HEK293 (cell line): ENCODE data around the gene MARVELD1.

Experiments
- CTCF ChIA-PET: fragments of 350-600 bp; formaldehyde crosslinking; extraction: SDS; loops from one replicate; lab custom pipeline; 2021; ENCODE audit warnings: antibody characterized with exemption; lab: Yijun Ruan, JAX
- POLR2A ChIA-PET: fragments of 300-600 bp; formaldehyde crosslinking; extraction: SDS; loops from one replicate; lab custom pipeline; 2020; ENCODE audit warnings: antibody characterized with exemption, inconsistent platforms; lab: Yijun Ruan, JAX
- H3K27ac ChIP-seq: fragments of 200-500 bp; sonication (Bioruptor generic); 2 replicates; pipeline ENCODE4 v1.5.1; 2014; ENCODE audit warnings: low read depth, low read length, control low read depth, inconsistent platforms; ENCODE audit errors: extremely low read depth
- H3K36me3 ChIP-seq, 2 experiments: fragments of 200-500 bp in 1 of 2; sonication (Bioruptor generic) in 1 of 2; 1 replicate in 1 of 2; 2 replicates in 1 of 2; pipeline ENCODE4 v1.5.1; 2014 to 2017; ENCODE audit warnings: inconsistent platforms in 2 of 2, low read length in 2 of 2; ENCODE audit not compliant: control insufficient read depth in 2 of 2, insufficient read depth in 1 of 2
- H3K4me1 ChIP-seq: fragments of 200-500 bp; sonication (Bioruptor generic); 2 replicates; pipeline ENCODE4 v1.5.1; 2014; ENCODE audit warnings: mild to moderate bottlenecking, low read length, inconsistent platforms; ENCODE audit not compliant: control insufficient read depth, insufficient read depth
- H3K4me3 ChIP-seq: 2 replicates; pipeline ENCODE4 v1.5.1; 2011; ENCODE audit warnings: low read depth, mild to moderate bottlenecking, control low read depth, low read length, moderate library complexity
- H3K9me3 ChIP-seq: fragments of 200-500 bp; sonication (Bioruptor generic); 2 replicates; pipeline ENCODE4 v1.5.1; 2014; ENCODE audit warnings: low read depth, low read length, inconsistent platforms; ENCODE audit not compliant: control insufficient read depth, insufficient read depth
- HOXD13 ChIP-seq: sonication (generic); formaldehyde crosslinking; IDR thresholded peaks from 2 replicates; pipeline ENCODE4 v1.8.0; 2022; ENCODE audit warnings: missing genetic modification reagents, borderline replicate concordance
- PRDM1 ChIP-seq: fragments of 450-650 bp; formaldehyde crosslinking; IDR thresholded peaks from 2 replicates; pipeline ENCODE4; 2016; ENCODE audit warnings: missing biosample characterization, missing genetic modification characterization
- SP3 ChIP-seq: fragments of 450-650 bp; formaldehyde crosslinking; IDR thresholded peaks from 2 replicates; pipeline ENCODE4 v1.5.1; 2016; ENCODE audit warnings: missing biosample characterization, missing genetic modification characterization
- ZFP37 ChIP-seq: fragments of 450-650 bp; formaldehyde crosslinking; IDR thresholded peaks from 2 replicates; pipeline ENCODE4 v1.5.1; 2016; ENCODE audit warnings: missing biosample characterization, missing genetic modification characterization
- ZIC2 ChIP-seq: fragments of 450-650 bp; formaldehyde crosslinking; IDR thresholded peaks from 2 replicates; pipeline ENCODE4 v1.5.1; 2016; ENCODE audit warnings: missing biosample characterization, missing genetic modification characterization
- ZNF10 ChIP-seq: fragments of 450-650 bp; formaldehyde crosslinking; IDR thresholded peaks from 2 replicates; pipeline ENCODE4 v1.5.1; 2017; ENCODE audit warnings: missing biosample characterization, missing genetic modification characterization
- ZNF146 ChIP-seq: fragments of 450-650 bp; formaldehyde crosslinking; IDR thresholded peaks from 2 replicates; pipeline ENCODE4 v1.5.1; 2016; ENCODE audit warnings: missing biosample characterization, missing genetic modification characterization
- ZNF184 ChIP-seq: fragments of 450-650 bp; IDR thresholded peaks from 2 replicates; pipeline ENCODE4 v1.5.1; 2018; ENCODE audit warnings: missing biosample characterization, mild to moderate bottlenecking, missing genetic modification characterization
- ZNF223 ChIP-seq: fragments of 450-650 bp; formaldehyde crosslinking; IDR thresholded peaks from 2 replicates; pipeline ENCODE4 v1.5.1; 2016; ENCODE audit warnings: missing biosample characterization, missing genetic modification characterization
- ZNF239 ChIP-seq: fragments of 450-650 bp; formaldehyde crosslinking; IDR thresholded peaks from 2 replicates; pipeline ENCODE4 v1.5.1; 2016; ENCODE audit warnings: missing biosample characterization, missing genetic modification characterization
- ZNF24 ChIP-seq: fragments of 450-650 bp; formaldehyde crosslinking; IDR thresholded peaks from 2 replicates; pipeline ENCODE4 v1.5.1; 2016; ENCODE audit warnings: missing biosample characterization, missing genetic modification characterization
- ZNF248 ChIP-seq: fragments of 450-650 bp; formaldehyde crosslinking; IDR thresholded peaks from 2 replicates; pipeline ENCODE4 v1.5.1; 2017; ENCODE audit warnings: missing biosample characterization, missing genetic modification characterization
- ZNF324 ChIP-seq: fragments of 450-650 bp; formaldehyde crosslinking; IDR thresholded peaks from 2 replicates; pipeline ENCODE4 v1.5.1; 2016; ENCODE audit warnings: missing biosample characterization, missing genetic modification characterization
- ZNF600 ChIP-seq: fragments of 450-650 bp; formaldehyde crosslinking; IDR thresholded peaks from 2 replicates; pipeline ENCODE4 v1.5.1; 2016; ENCODE audit warnings: missing biosample characterization, missing genetic modification characterization
- ZNF677 ChIP-seq: fragments of 450-650 bp; IDR thresholded peaks from 2 replicates; pipeline ENCODE4 v1.5.0; 2018; ENCODE audit warnings: missing biosample characterization, mild to moderate bottlenecking, missing genetic modification characterization, moderate library complexity
- TF ChIP-seq, protein P1 (sequence below): fragments of 450-650 bp; formaldehyde crosslinking; IDR thresholded peaks from 2 replicates; pipeline ENCODE4 v1.5.1; 2016; ENCODE audit warnings: missing biosample characterization, missing genetic modification characterization
- TF ChIP-seq, protein P2 (sequence below): fragments of 450-650 bp; formaldehyde crosslinking; IDR thresholded peaks from 2 replicates; pipeline ENCODE4 v1.5.1; 2016; ENCODE audit warnings: missing biosample characterization, missing genetic modification characterization
- TF ChIP-seq, protein P3 (sequence below): fragments of 450-650 bp; formaldehyde crosslinking; IDR thresholded peaks from 2 replicates; pipeline ENCODE4 v1.5.1; 2016; ENCODE audit warnings: missing biosample characterization, missing genetic modification characterization, low read depth

Gene MARVELD1

DNA sequence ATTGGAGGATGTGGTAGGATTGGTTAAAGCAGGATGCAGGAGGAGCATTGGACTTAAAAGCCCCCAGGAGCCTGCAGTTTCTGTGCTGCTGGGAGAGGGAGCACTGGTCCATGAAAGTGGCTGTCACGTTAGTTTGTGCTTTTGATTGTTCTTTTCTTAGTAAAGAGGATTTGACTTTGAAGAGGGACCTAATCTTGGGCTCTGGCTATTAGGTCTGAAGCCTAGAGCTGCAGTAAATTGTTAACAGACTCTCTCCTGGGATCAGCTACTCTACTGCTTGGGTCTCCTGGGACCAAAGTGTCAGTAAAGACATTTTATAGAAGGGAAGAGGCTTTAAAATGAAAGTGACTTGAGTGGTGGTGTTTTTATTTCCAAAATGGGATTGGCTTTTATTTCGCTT, 27.1 kb downstream of the MARVELD1 start (continued):
- TF ChIP-seq ZNF239 (tag by site-specific recombination) (no peak), PRDM1 (peak; percentile 44; the same call in 1 of the 2 replicates), ZIC2 (tag by site-specific recombination) (no peak)

DNA sequence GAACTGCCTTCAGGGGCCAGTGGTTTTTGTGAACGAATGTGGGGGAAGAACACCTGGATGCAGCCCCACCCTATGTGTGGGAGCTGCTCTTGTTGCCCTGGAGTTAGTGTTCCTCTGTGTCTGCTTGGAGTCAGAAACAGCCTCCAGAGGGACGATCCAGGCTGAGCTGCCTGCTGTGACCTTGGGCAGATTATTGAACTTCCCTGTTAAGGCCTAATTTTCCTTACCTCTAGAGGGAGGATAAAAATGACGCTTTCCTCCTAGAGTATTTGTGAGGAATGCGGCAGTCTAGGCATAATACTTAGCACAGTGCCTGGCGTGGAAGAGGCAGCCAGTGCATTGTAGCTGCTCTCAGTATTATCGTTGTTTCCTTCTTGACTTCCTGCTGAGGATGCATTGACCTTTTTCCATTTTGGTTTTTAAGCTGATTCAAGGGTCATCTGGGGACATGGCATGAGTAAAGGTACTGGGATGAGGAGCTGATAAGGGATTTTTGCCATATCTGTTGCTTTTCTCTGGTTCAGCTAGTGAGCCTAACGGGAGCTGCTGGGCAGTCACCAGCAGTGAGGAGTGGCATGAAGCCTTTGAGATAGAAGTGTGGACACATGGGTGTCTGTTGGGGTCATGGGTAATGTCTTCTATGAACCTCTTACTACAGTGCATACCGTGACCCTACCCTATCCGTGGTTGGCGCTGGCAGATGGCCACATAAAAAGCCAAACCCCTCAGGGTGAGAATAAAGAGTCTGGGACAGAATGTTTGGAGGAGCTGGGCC, 29.8 kb downstream of the MARVELD1 start:
- TF ChIP-seq ZNF223 (no peak), ZNF324 (tag by site-specific recombination) (no peak), ZNF600 (0 out of 2 replicates have a peak, but pooled peaks have one; percentile 39)
- TF ChIP-seq, protein P1, sequence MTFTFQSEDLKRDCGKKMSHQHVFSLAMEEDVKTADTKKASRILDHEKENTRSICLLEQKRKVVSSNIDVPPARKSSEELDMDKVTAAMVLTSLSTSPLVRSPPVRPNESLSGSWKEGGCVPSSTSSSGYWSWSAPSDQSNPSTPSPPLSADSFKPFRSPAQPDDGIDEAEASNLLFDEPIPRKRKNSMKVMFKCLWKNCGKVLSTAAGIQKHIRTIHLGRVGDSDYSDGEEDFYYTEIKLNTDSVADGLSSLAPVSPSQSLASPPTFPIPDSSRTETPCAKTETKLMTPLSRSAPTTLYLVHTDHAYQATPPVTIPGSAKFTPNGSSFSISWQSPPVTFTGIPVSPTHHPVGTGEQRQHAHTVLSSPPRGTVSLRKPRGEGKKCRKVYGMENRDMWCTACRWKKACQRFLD (tag by site-specific recombination), result no peak
- POLR2A ChIA-PET, result interaction anchor here (1.0 kb wide), 1 partner anchor 13 kb away, joined by 3 read pairs; no protein-coding TSS in a partner anchor
- H3K4me1 ChIP-seq, result no peaks in the 10 kb centered on the region
- no peak overlapping the region for H3K4me3 ChIP-seq
- no peaks in the 10 kb centered on the region for H3K9me3 ChIP-seq
- CTCF ChIA-PET, result interaction anchor here (1.0 kb wide), 1 partner anchor 588 kb away, joined by 3 read pairs; no protein-coding TSS in a partner anchor
- peaks cover 22 to 87% of the 10 kb centered on the region in 2 experiments for H3K36me3 ChIP-seq
- no peak overlapping the region for H3K27ac ChIP-seq

DNA sequence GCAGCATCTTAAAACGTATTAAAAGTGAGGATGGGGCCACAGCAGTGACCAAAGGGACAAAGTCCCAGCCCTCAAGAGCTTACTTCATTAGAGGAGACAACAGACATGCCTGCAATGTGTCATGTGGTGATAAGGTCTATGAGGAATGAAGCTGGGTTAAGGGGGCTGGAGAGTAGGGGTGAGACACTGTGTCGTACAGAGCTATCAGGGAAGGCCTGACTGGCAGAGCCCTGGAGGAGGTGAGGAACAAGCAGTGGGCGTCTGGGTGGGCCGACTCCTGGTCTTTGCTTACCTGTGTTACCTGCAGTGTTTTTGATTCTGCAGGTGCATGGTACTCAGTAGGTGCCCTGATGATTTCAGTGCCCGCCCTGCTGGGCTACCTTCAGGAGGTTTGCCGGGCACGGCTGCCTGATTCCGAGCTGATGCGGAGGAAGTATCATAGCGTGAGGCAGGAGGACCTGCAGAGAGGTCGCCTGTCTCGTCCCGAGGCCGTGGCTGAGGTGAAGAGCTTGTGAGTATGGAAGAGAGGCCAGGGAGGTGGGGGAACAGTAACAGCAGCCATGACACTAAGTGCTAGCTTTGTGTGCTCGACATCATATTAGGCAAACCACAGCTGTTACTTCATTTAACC, 31.0 kb downstream of the MARVELD1 start:
- CTCF ChIA-PET, result interaction anchor here (0.7 to 1.0 kb wide), 2 partner anchors 127 to 587 kb away, joined by 3 read pairs; no protein-coding TSS in a partner anchor
- Histone ChIP-seq H3K27ac (no peak overlapping the region), H3K4me1 (no peaks in the 10 kb centered on the region), H3K4me3 (no peak overlapping the region), H3K36me3 (peaks cover 24 to 85% of the 10 kb centered on the region in 2 experiments), H3K9me3 (no peaks in the 10 kb centered on the region)
- POLR2A ChIA-PET, result interaction anchor here (0.9 to 1.0 kb wide), 3 partner anchors 8 to 57 kb away, joined by 3 read pairs; partner anchors contain the start of genes AVPI1 and ZFYVE27
- TF ChIP-seq ZNF184 (tag by site-specific recombination), result no peak
- TF ChIP-seq SP3 (tag by site-specific recombination), result no peak
- TF ChIP-seq, protein P2, sequence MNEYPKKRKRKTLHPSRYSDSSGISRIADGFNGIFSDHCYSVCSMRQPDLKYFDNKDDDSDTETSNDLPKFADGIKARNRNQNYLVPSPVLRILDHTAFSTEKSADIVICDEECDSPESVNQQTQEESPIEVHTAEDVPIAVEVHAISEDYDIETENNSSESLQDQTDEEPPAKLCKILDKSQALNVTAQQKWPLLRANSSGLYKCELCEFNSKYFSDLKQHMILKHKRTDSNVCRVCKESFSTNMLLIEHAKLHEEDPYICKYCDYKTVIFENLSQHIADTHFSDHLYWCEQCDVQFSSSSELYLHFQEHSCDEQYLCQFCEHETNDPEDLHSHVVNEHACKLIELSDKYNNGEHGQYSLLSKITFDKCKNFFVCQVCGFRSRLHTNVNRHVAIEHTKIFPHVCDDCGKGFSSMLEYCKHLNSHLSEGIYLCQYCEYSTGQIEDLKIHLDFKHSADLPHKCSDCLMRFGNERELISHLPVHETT (tag by site-specific recombination), result no peak
- TF ChIP-seq HOXD13 (CRISPR knock-in tag), result no peak
- TF ChIP-seq ZFP37, result no peak
- no peak for TF ChIP-seq ZNF10 (tag by site-specific recombination)
- TF ChIP-seq ZNF677, result no peak
- no peak for TF ChIP-seq ZNF24 (tag by site-specific recombination)
- TF ChIP-seq ZNF248 (tag by site-specific recombination), result no peak
- TF ChIP-seq, protein P3, sequence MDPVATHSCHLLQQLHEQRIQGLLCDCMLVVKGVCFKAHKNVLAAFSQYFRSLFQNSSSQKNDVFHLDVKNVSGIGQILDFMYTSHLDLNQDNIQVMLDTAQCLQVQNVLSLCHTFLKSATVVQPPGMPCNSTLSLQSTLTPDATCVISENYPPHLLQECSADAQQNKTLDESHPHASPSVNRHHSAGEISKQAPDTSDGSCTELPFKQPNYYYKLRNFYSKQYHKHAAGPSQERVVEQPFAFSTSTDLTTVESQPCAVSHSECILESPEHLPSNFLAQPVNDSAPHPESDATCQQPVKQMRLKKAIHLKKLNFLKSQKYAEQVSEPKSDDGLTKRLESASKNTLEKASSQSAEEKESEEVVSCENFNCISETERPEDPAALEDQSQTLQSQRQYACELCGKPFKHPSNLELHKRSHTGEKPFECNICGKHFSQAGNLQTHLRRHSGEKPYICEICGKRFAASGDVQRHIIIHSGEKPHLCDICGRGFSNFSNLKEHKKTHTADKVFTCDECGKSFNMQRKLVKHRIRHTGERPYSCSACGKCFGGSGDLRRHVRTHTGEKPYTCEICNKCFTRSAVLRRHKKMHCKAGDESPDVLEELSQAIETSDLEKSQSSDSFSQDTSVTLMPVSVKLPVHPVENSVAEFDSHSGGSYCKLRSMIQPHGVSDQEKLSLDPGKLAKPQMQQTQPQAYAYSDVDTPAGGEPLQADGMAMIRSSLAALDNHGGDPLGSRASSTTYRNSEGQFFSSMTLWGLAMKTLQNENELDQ (tag by site-specific recombination), result no peak
- TF ChIP-seq ZNF146 (tag by site-specific recombination), result no peak
